GM12801 (cell line): ENCODE measurements around the gene CXCL3.

Experiments used
- TF ChIP-seq, protein P1 (sequence below): IDR thresholded peaks from one replicate; pipeline ENCODE4 v1.5.1; 2011; ENCODE audit warnings: control low read depth; ENCODE audit not compliant: insufficient read length; ENCODE audit errors: extremely low read depth

The CXCL3 gene

DNA sequence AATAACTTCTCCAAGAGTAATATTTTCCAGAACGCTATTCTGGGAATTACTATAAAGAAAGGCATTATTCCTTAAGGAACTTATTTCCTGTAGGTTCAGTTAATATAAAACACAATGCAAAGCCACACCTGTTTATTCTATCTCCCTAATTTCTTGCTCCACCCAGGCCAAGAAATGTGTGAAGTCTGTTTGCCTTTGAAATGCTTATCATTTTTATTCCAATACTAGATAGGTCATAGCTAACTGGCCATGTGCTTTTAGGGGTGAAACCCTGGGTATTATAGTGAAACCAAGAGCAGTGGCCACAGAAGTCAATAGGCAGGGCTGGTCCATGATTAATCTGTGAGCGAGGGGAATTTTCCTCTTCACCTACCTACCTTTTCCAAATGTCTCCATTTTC lies 14.8 kb downstream of the CXCL3 start:
- TF ChIP-seq, protein P1, sequence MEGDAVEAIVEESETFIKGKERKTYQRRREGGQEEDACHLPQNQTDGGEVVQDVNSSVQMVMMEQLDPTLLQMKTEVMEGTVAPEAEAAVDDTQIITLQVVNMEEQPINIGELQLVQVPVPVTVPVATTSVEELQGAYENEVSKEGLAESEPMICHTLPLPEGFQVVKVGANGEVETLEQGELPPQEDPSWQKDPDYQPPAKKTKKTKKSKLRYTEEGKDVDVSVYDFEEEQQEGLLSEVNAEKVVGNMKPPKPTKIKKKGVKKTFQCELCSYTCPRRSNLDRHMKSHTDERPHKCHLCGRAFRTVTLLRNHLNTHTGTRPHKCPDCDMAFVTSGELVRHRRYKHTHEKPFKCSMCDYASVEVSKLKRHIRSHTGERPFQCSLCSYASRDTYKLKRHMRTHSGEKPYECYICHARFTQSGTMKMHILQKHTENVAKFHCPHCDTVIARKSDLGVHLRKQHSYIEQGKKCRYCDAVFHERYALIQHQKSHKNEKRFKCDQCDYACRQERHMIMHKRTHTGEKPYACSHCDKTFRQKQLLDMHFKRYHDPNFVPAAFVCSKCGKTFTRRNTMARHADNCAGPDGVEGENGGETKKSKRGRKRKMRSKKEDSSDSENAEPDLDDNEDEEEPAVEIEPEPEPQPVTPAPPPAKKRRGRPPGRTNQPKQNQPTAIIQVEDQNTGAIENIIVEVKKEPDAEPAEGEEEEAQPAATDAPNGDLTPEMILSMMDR, result no peak

DNA sequence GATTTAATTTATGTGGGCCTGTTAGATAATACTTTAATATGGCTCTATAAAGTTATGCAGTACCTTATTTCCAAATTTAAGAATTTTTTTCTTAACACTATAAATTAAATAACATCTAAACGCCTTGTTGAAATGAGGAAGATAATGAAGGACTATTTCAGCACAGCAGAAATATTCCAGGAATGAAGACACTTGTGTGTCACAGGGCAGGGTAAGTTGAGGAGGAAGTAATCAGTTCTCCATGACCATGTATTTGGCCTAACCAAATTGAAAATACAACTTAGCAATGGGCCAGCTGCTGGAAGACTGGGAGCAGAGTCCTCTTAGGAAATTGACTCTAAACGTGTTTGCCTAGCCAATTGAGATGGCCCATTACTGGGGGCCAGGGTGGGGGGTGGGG lies 16.9 kb downstream of the CXCL3 start:
- TF ChIP-seq, protein P1, result no peak

DNA sequence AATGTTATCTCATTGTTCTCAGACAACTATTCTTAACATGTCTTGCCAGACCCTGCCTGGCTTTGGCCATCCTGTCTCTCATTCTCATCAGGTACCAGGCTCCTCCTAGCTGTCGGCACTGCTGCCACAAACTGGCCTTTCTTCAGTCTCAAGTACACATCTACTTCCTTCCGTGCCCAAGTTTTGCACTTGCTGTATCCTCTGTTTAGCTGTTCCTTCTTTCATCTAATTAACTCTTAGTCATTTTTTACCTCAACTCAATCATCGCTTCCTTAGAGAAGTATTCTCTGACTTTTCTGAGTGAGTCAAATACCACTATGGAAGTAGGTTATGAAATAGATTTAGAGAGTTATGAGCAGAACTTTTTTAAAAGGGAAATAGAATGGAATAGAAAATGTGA lies 19.7 kb downstream of the CXCL3 start:
- TF ChIP-seq, protein P1, result no peak

- TF ChIP-seq, protein P1, result no peak
Observed at GRCh38 chr4:74018116-74018515, 20.4 kb downstream of the CXCL3 start.

GRCh38 chr4:74016068-74016467 lies 22.4 kb downstream of the CXCL3 start:
- TF ChIP-seq, protein P1, result no peak

DNA sequence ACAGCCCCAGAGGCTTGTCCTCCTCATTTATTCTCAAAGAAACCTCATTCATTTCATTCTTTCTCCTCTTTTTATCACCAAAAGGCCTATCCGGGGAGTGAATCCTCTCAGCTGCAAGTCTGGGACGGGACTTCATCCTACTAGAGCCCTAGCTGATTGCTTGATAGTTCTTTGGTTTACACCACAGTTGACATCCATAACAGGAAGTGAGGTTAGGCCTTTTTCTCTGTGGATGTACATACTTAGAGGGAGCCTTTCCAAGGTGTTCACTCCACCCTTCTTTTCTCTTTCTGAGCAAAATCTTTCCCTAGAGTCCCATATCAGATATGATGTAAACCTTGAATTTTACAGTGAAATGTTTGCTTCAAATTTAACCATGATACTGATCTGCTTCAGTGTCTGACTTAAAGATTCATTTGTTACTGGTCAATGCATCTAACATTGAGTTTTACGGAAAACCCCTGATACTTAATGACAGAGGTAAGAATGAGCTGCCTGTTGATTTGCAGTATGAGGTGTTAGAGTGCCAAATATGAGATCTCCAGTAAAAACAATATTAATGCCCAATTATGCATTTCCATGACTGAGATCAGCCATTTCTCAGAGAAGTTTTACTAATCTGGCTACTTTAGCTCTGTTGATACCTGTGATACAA lies 23.2 kb downstream of the CXCL3 start:
- TF ChIP-seq, protein P1, result no peak

DNA sequence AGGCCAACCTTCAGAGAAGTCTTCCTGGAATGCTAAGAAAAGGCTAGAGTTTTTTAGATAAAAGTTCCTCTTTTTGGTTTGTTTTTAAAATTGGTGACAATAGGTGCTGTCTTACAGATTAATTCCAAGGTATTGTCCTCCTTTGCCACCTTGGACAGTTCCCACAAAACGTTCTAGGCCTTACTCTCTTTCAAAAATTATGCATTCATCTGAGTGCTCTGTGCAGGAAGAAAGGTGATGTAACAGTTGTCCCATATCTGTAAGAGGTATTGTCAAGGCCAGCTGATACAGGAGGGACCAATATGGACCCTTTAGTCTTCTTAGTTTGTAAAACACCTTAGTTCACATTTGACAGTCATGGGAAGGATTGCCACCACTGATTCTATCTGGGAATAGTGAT lies 24.2 kb downstream of the CXCL3 start:
- TF ChIP-seq, protein P1, result no peak

DNA sequence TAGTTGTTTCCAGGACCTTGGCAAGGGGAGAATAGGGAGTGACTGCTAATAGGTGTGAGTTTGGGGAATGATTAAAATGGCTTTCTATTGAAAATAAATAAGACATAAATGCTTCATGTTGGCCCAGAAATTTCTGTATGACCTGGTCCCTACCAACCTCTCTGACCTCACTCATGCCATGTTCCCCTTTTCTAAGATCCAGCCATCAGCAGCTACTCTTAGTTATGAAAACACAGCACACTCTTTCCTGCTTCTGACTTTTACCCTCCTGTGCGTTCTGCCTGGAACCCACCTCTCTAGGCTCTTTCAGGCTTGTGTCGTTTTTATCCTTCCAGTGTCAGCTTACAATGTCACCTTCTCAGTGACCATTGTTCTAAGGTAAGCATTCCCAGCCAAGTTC lies 25.2 kb downstream of the CXCL3 start:
- TF ChIP-seq, protein P1, result no peak
